ENCODE measurements around the gene KRT72. TPM values are rescaled to one million over a fixed set of nuclear protein-coding genes. Genes with fewer than 3 reads are reported as not detected.

The KRT72 gene
- total RNA-seq, 1 experiment from 2014 or later, result not detected

GRCh38 chr12:52581066-52581465 lies 20.2 kb downstream of the KRT72 start:
- Mint-ChIP-seq H3K36me3 (ENCODE audit: insufficient read depth in 1 of 3, low read depth in 3 of 3) (no peaks in the 10 kb centered on the region; a peak in 1 of 7 replicates), H3K27ac (no peak overlapping the region), H3K9me3 (no peaks in the 10 kb centered on the region), H3K27me3 (ENCODE audit: low read depth) (peaks cover 5% of the 10 kb centered on the region), H3K4me1 (peaks cover 10 to 12% of the 10 kb centered on the region in 2 experiments), H3K4me3 (no peak overlapping the region)
- H2AK5ac ChIP-seq (ENCODE audit: insufficient read length, low read length), result no peak overlapping the region
- no CpG with 5 or more reads among the region's 7 CpGs for WGBS (ENCODE audit: extremely low coverage, insufficient read length, low lambda C conversion rate)
- H3K79me2 ChIP-seq (ENCODE audit: insufficient read depth, low read length), result no peaks in the 10 kb centered on the region
- H4K8ac ChIP-seq (replicated peaks; ENCODE audit: insufficient read length, low read depth, low read length), result no peak overlapping the region
- no peak overlapping the region for H3K9ac ChIP-seq (ENCODE audit: extremely low read depth, insufficient read length, low read length)
- H2BK5ac ChIP-seq (ENCODE audit: insufficient read length, low read length), result no peak overlapping the region
- H3T11ph ChIP-seq (ENCODE audit: low read length), result no peak overlapping the region
- H3K4me2 ChIP-seq (ENCODE audit: insufficient read depth, insufficient read length, low read length), result no peak overlapping the region
- H2BK120ac ChIP-seq (ENCODE audit: low read depth, low read length, poor library complexity, severe bottlenecking), result no peak overlapping the region
- H3K27ac ChIP-seq (ENCODE audit: insufficient read length, low read depth, low read length), result no peak overlapping the region
- no peaks in the 10 kb centered on the region for H3K79me1 ChIP-seq (ENCODE audit: insufficient read depth, low read depth, low read length, poor library complexity, severe bottlenecking)
- no peak overlapping the region for H3K23ac ChIP-seq (ENCODE audit: insufficient read length, low read depth, low read length)
- no peaks in the 10 kb centered on the region for H3K23me2 ChIP-seq (ENCODE audit: insufficient read length, low read depth, low read length, poor library complexity, severe bottlenecking)
- no peak overlapping the region for H4K91ac ChIP-seq (ENCODE audit: insufficient read length, low read depth, low read length)
- no peak for DNase-seq
- no peak overlapping the region for H2AFZ ChIP-seq (ENCODE audit: low read length)
- no peak overlapping the region for H3K4ac ChIP-seq (ENCODE audit: low read depth, low read length)
- no peak overlapping the region for H3K18ac ChIP-seq (ENCODE audit: insufficient read length, low read depth, low read length)
- H2BK15ac ChIP-seq (ENCODE audit: low read depth, low read length), result no peak overlapping the region
- no peaks in the 10 kb centered on the region for H3K9me3 ChIP-seq (ENCODE audit: control insufficient read depth, low read depth, low read length)
- H3K14ac ChIP-seq (ENCODE audit: insufficient read depth, low read length), result no peak overlapping the region
- no peak overlapping the region for H2BK20ac ChIP-seq (ENCODE audit: low read depth, low read length, poor library complexity, severe bottlenecking)
- no peak for TF ChIP-seq CTCF (conservative IDR thresholded peaks at IDR 0.05)
- H3K4me1 ChIP-seq (ENCODE audit: insufficient read depth, low read length), result no peaks in the 10 kb centered on the region
- H4K5ac ChIP-seq (ENCODE audit: insufficient read length, low read depth, low read length), result no peak overlapping the region
- no peak overlapping the region for H2BK12ac ChIP-seq (ENCODE audit: insufficient read length, low read depth, low read length)
- H3K27me3 ChIP-seq (ENCODE audit: insufficient read depth, low read length), result no peaks in the 10 kb centered on the region
- no peaks in the 10 kb centered on the region for H4K20me1 ChIP-seq (ENCODE audit: control insufficient read depth, insufficient read depth, insufficient read length)
- H3K56ac ChIP-seq (ENCODE audit: insufficient read length, low read depth, low read length), result no peak overlapping the region

Data from H9 (cell line).